ENCODE results near the gene MGAT2. TPM values are rescaled to one million over a fixed set of nuclear protein-coding genes. Genes with fewer than 3 reads are reported as not detected.

Gene MGAT2
- total and polyA plus RNA-seq, 9 of the 15 experiments (the other 6 are each of a cell fraction or from before 2014, with no cell fraction given), result 0.03 to 33.3 (median 24.6) TPM; not detected in 1

DNA sequence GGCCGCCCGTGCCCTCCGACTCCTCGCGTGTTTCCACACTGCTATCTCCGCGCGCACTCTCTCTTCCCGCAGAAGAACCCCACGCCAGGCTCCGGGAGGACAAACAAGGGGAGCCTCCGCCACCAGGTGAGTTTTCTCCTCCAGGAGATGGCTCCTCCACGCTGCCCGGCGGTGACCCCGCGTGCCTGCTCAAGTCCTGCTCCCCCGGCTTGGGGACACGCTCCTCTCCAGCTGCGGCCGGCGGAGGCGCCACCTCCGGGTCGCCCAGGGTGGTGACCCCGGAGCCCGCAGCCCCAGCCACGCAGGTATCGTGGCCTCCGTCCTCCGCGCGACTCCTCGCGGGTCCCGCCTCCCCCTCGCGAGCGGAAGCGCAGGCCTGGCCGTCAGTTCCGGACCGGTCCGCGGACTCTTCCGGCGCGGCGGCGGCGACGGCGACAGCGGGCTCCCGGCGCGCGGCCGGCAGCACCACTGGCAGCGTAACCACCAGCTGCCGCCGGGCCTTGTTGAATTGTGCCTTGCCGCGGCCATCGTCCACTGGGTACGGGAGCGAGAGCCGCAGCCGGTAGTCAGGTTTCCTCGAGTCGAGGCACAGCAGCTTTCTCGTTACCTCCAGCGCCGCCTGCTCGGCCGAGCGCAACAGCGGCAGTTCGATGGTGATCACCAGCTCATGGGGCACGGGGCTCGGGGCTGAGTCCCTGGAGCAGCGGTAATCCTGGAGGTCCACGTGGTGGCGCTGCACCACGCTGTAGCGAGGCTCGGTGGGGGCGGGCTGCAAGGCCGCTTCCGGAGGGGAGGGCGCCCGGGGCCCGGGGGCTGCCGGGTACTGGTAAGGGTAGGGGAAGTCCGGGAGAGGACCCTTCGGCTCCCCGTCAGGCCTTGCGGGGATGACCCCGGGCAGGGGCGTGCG, 13.3 kb downstream of the MGAT2 start (continued):
- TF ChIP-seq PTTG1 (tag; IDR thresholded peaks at IDR 0.05; ENCODE audit: low read depth) (no peak), MIER1 (IDR thresholded peaks at IDR 0.05; ENCODE audit: low read depth) (no peak), MYC (IDR thresholded peaks at IDR 0.05; ENCODE audit: low read depth, low read length) (peak; percentile 77), MYC (CRISPR knock-in tag; IDR thresholded peaks at IDR 0.05; ENCODE audit: borderline replicate concordance, low read depth) (peak; percentile 83), CTCFL (IDR thresholded peaks at IDR 0.05; ENCODE audit: borderline replicate concordance, insufficient read depth, low read depth, low read length, poor library complexity, severe bottlenecking) (peak; percentile 83), SIN3A (IDR thresholded peaks at IDR 0.05; ENCODE audit: borderline replicate concordance in 2 of 2, control insufficient read depth in 1 of 2, low read depth in 2 of 2, low read length in 2 of 2) (peak in 1 of 2 experiments; percentile 72; a peak in 1 of 4 replicates), THRB (CRISPR knock-in tag; conservative IDR thresholded peaks at IDR 0.05) (no peak), NCOA1 (IDR thresholded peaks at IDR 0.05; ENCODE audit: low read depth) (no peak), PML (IDR thresholded peaks at IDR 0.05; ENCODE audit: low read length) (no peak; the same call in 1 of the 2 replicates), IRF2 (CRISPR knock-in tag; IDR thresholded peaks at IDR 0.05) (peak; percentile 63; the same call in 1 of the 2 replicates), CCAR2 (IDR thresholded peaks at IDR 0.05; ENCODE audit: low read depth, low read length) (no peak), MAFF (IDR thresholded peaks at IDR 0.05; ENCODE audit: low read length) (no peak), SP1 (CRISPR knock-in tag; IDR thresholded peaks at IDR 0.05) (peak; percentile 70), KLF6 (CRISPR knock-in tag; IDR thresholded peaks at IDR 0.05; ENCODE audit: borderline replicate concordance) (no peak), POLR2B (IDR thresholded peaks at IDR 0.05; ENCODE audit: low read depth, partially characterized antibody) (peak; percentile 60), MAFK (IDR thresholded peaks at IDR 0.05; ENCODE audit: low read length) (no peak)
- TF ChIP-seq, protein P1, sequence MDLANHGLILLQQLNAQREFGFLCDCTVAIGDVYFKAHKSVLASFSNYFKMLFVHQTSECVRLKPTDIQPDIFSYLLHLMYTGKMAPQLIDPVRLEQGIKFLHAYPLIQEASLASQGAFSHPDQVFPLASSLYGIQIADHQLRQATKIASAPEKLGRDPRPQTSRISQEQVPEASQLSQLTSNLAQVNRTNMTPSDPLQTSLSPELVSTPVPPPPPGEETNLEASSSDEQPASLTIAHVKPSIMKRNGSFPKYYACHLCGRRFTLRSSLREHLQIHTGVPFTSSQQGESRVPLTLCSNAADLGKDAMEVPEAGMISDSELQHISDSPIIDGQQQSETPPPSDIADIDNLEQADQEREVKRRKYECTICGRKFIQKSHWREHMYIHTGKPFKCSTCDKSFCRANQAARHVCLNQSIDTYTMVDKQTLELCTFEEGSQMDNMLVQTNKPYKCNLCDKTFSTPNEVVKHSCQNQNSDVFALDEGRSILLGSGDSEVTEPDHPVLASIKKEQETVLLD (IDR thresholded peaks at IDR 0.05), result peak; percentile 18; the same call in 1 of the 2 replicates
- TF ChIP-seq, protein P2, sequence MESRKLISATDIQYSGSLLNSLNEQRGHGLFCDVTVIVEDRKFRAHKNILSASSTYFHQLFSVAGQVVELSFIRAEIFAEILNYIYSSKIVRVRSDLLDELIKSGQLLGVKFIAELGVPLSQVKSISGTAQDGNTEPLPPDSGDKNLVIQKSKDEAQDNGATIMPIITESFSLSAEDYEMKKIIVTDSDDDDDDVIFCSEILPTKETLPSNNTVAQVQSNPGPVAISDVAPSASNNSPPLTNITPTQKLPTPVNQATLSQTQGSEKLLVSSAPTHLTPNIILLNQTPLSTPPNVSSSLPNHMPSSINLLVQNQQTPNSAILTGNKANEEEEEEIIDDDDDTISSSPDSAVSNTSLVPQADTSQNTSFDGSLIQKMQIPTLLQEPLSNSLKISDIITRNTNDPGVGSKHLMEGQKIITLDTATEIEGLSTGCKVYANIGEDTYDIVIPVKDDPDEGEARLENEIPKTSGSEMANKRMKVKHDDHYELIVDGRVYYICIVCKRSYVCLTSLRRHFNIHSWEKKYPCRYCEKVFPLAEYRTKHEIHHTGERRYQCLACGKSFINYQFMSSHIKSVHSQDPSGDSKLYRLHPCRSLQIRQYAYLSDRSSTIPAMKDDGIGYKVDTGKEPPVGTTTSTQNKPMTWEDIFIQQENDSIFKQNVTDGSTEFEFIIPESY (CRISPR knock-in tag; IDR thresholded peaks at IDR 0.05), result peak; percentile 52; the same call in 1 of the 2 replicates
- TF ChIP-seq, protein P3, sequence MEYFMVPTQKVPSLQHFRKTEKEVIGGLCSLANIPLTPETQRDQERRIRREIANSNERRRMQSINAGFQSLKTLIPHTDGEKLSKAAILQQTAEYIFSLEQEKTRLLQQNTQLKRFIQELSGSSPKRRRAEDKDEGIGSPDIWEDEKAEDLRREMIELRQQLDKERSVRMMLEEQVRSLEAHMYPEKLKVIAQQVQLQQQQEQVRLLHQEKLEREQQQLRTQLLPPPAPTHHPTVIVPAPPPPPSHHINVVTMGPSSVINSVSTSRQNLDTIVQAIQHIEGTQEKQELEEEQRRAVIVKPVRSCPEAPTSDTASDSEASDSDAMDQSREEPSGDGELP (CRISPR knock-in tag; IDR thresholded peaks at IDR 0.05; ENCODE audit: borderline replicate concordance), result peak; percentile 77

All from K562 (cell line).